Caco-2 (cell line): ENCODE results near the gene MRGPRD. TPM values are rescaled to one million over a fixed set of nuclear protein-coding genes. Genes with fewer than 3 reads are reported as not detected.

Experiments used
- BruUV-seq: library from RNA; stranded (reverse); fragments of 400-500 nt; replicated peaks from 2 replicates; lab custom pipeline; 2021; lab: Mats Ljungman, UMichigan
- CTCF ChIA-PET: fragments of 300-600 bp; sonication (Branson Sonifier 250); formaldehyde crosslinking; loops from one replicate; lab custom pipeline; 2022; ENCODE audit warnings: antibody characterized with exemption; lab: Charles Lee
- POLR2A ChIA-PET: fragments of 300-600 bp; sonication (Branson Sonifier 250); formaldehyde crosslinking; loops from one replicate; lab custom pipeline; 2022; ENCODE audit warnings: antibody characterized with exemption; lab: Charles Lee
- DNase-seq, 2 experiments: peaks; one replicate each; pipeline versions ENCODE4 v3.0.0 to v3.0.0-alpha.2; 2020 to 2022
- H3K27me3 ChIP-seq: replicated peaks from 2 replicates; pipeline ENCODE4 v1.6.0; 2011; ENCODE audit warnings: low read length; ENCODE audit not compliant: control insufficient read depth, insufficient read depth
- H3K36me3 ChIP-seq: 2 replicates; pipeline ENCODE4 v1.5.1; 2011; ENCODE audit warnings: low read length; ENCODE audit not compliant: control insufficient read depth, insufficient read depth
- H3K4me1 ChIP-seq: fragments of 250-450 bp; sonication (Bioruptor Pico); 2 replicates; pipeline ENCODE4 v1.5.1; 2020; ENCODE audit warnings: mild to moderate bottlenecking
- H3K4me3 ChIP-seq: 2 replicates; pipeline ENCODE4 v1.5.1; 2011; ENCODE audit warnings: low read depth, mild to moderate bottlenecking, control low read depth, low read length
- H3K9me3 ChIP-seq: fragments of 250-450 bp; sonication (Bioruptor Pico); 2 replicates; pipeline ENCODE4 v1.5.1; 2020; ENCODE audit warnings: mild to moderate bottlenecking, moderate library complexity
- H3K27ac Mint-ChIP-seq: one replicate; pipeline ENCODE4 v1.8.0; 2022; ENCODE audit warnings: mixed read lengths; ENCODE audit not compliant: unreplicated experiment
- H3K27me3 Mint-ChIP-seq: one replicate; pipeline ENCODE4 v1.8.0; 2022; ENCODE audit warnings: mixed read lengths; ENCODE audit not compliant: insufficient read depth, unreplicated experiment
- H3K36me3 Mint-ChIP-seq: one replicate; pipeline ENCODE4 v1.8.0; 2022; ENCODE audit warnings: mild to moderate bottlenecking, mixed read lengths; ENCODE audit not compliant: insufficient read depth, unreplicated experiment
- H3K4me1 Mint-ChIP-seq: one replicate; pipeline ENCODE4 v1.8.0; 2022; ENCODE audit warnings: low read depth, mixed read lengths; ENCODE audit not compliant: unreplicated experiment
- H3K4me3 Mint-ChIP-seq: one replicate; pipeline ENCODE4 v1.8.0; 2022; ENCODE audit warnings: mild to moderate bottlenecking, moderate library complexity, mixed read lengths; ENCODE audit not compliant: unreplicated experiment
- H3K9me3 Mint-ChIP-seq: one replicate; pipeline ENCODE4 v1.8.0; 2022; ENCODE audit warnings: mixed read lengths; ENCODE audit not compliant: unreplicated experiment
- CTCF ChIP-seq, 2 experiments: fragments of 200-600 bp in 1 of 2; IDR thresholded peaks; 1 replicate in 1 of 2; 2 replicates in 1 of 2; pipeline versions ENCODE4 v1.5.1 to v1.8.0; 2011 to 2022; ENCODE audit warnings: antibody characterized with exemption in 1 of 2, control low read depth in 1 of 2, inconsistent platforms in 1 of 2, low read depth in 1 of 2, low read length in 1 of 2, mild to moderate bottlenecking in 1 of 2, moderate library complexity in 1 of 2; ENCODE audit not compliant: insufficient read depth in 1 of 2, severe bottlenecking in 1 of 2, unreplicated experiment in 1 of 2
- intact Hi-C: fragments of 100-400 bp; cut with micrococcal nuclease; formaldehyde crosslinking; loops from one replicate; pipeline ENCODE4 v1.10.0; 2022; ENCODE audit not compliant: unreplicated experiment
- total RNA-seq: library from RNA; stranded (reverse); gene quantifications from 2 replicates; pipeline ENCODE4 v1.2.3, GENCODE V29; 2022

Gene MRGPRD
- total RNA-seq, 1 experiment from 2014 or later, result not detected

GRCh38 chr11:68998390-68998911 lies 17.7 kb upstream of the MRGPRD start:
- POLR2A ChIA-PET, result no interaction called here
- H3K27ac Mint-ChIP-seq, result no peak overlapping the region
- Histone ChIP-seq H3K4me3 (no peak overlapping the region), H3K27me3 (no peaks in the 10 kb centered on the region), H3K4me1 (no peaks in the 10 kb centered on the region), H3K36me3 (no peaks in the 10 kb centered on the region), H3K9me3 (no peaks in the 10 kb centered on the region)
- CTCF ChIA-PET, result no interaction called here
- H3K9me3 Mint-ChIP-seq, result no peaks in the 10 kb centered on the region
- peak in 1 of 2 experiments; percentile 35 for DNase-seq
- no peaks in the 10 kb centered on the region for H3K27me3 Mint-ChIP-seq
- H3K4me3 Mint-ChIP-seq, result no peak overlapping the region
- intact Hi-C loops, result no loop called here
- H3K36me3 Mint-ChIP-seq, result no peaks in the 10 kb centered on the region
- H3K4me1 Mint-ChIP-seq, result no peaks in the 10 kb centered on the region
- no TSS peak for BruUV-seq
- no peak for TF ChIP-seq CTCF (IDR thresholded peaks at IDR 0.05; ENCODE audit: insufficient read depth in 1 of 2, low read depth in 1 of 2, low read length in 1 of 2, severe bottlenecking in 1 of 2, unreplicated experiment in 1 of 2)

- peaks cover 2% of the 10 kb centered on the region for H3K4me1 Mint-ChIP-seq
- Histone ChIP-seq H3K4me1 (no peaks in the 10 kb centered on the region), H3K36me3 (no peaks in the 10 kb centered on the region), H3K4me3 (no peak overlapping the region), H3K27me3 (no peaks in the 10 kb centered on the region), H3K9me3 (no peaks in the 10 kb centered on the region)
- ChIA-PET CTCF (interaction anchor here (0.5 kb wide), 1 partner anchor 27 kb away, joined by 6 read pairs; no protein-coding TSS in a partner anchor), POLR2A (no interaction called here)
- H3K9me3 Mint-ChIP-seq, result no peaks in the 10 kb centered on the region
- BruUV-seq, result no TSS peak
- H3K27ac Mint-ChIP-seq, result no peak overlapping the region
- no peak for TF ChIP-seq CTCF (IDR thresholded peaks at IDR 0.05; ENCODE audit: insufficient read depth in 1 of 2, low read depth in 1 of 2, low read length in 1 of 2, severe bottlenecking in 1 of 2, unreplicated experiment in 1 of 2)
- H3K27me3 Mint-ChIP-seq, result peaks cover under 1% of the 10 kb centered on the region
- no peak overlapping the region for H3K4me3 Mint-ChIP-seq
- H3K36me3 Mint-ChIP-seq, result no peaks in the 10 kb centered on the region
- intact Hi-C loops, result no loop called here
- DNase-seq, result no peak
Observed at GRCh38 chr11:68997995-68998348, 17.2 kb upstream of the MRGPRD start.

- Histone ChIP-seq H3K4me3 (no peak overlapping the region), H3K9me3 (no peaks in the 10 kb centered on the region), H3K27me3 (no peaks in the 10 kb centered on the region), H3K36me3 (no peaks in the 10 kb centered on the region), H3K4me1 (no peaks in the 10 kb centered on the region)
- DNase-seq, result peak in 1 of 2 experiments; percentile 30
- Mint-ChIP-seq H3K4me3 (no peak overlapping the region), H3K27me3 (peaks cover 2% of the 10 kb centered on the region), H3K4me1 (peaks cover 5% of the 10 kb centered on the region), H3K36me3 (no peaks in the 10 kb centered on the region), H3K27ac (no peak overlapping the region), H3K9me3 (no peaks in the 10 kb centered on the region)
- BruUV-seq, result no TSS peak
- intact Hi-C loops, result no loop called here
- POLR2A ChIA-PET, result no interaction called here
- TF ChIP-seq CTCF (IDR thresholded peaks at IDR 0.05; ENCODE audit: insufficient read depth in 1 of 2, low read depth in 1 of 2, low read length in 1 of 2, severe bottlenecking in 1 of 2, unreplicated experiment in 1 of 2), result no peak
- CTCF ChIA-PET, result interaction anchor here (0.5 kb wide), 1 partner anchor 28 kb away, joined by 6 read pairs; no protein-coding TSS in a partner anchor
Observed at GRCh38 chr11:68997124-68997994, 16.6 kb upstream of the MRGPRD start.
